GM23338 (cell line): ENCODE measurements around the gene MIPEP. TPM values are rescaled to one million over a fixed set of nuclear protein-coding genes. Genes with fewer than 3 reads are reported as not detected.

Experiments used
- ATAC-seq: fragments of 200-7000 bp; cut with Tn5 transposase; 3 replicates; pipeline ENCODE4 v1.9.1; 2020
- DNase-seq: peaks from one replicate; pipeline ENCODE4 v3.0.0-alpha.2; 2015; ENCODE audit warnings: low spot score
- H2AFZ ChIP-seq: fragments of 200-600 bp; sonication (generic); 2 replicates; pipeline ENCODE4 v1.8.0; 2016; ENCODE audit warnings: antibody characterized with exemption, mild to moderate bottlenecking, moderate library complexity
- H3F3A ChIP-seq: fragments of 200-600 bp; sonication (generic); replicated peaks from 2 replicates; pipeline ENCODE4 v1.8.0; 2017; ENCODE audit warnings: antibody characterized with exemption, mixed run types, low read depth
- H3K27ac ChIP-seq: fragments of 200-600 bp; sonication (generic); 2 replicates; pipeline ENCODE4 v1.6.1; 2016; ENCODE audit warnings: low read depth
- H3K27me3 ChIP-seq: fragments of 200-600 bp; sonication (generic); 2 replicates; pipeline ENCODE4 v1.8.0; 2016; ENCODE audit warnings: mild to moderate bottlenecking, mixed run types, moderate library complexity; ENCODE audit not compliant: insufficient read depth
- H3K36me3 ChIP-seq: fragments of 200-600 bp; sonication (generic); 2 replicates; pipeline ENCODE4 v1.8.0; 2016; ENCODE audit warnings: mild to moderate bottlenecking; ENCODE audit not compliant: insufficient read depth
- H3K4me1 ChIP-seq: fragments of 200-600 bp; sonication (generic); 2 replicates; pipeline ENCODE4 v1.8.0; 2016; ENCODE audit warnings: mild to moderate bottlenecking, moderate library complexity; ENCODE audit not compliant: insufficient read depth
- H3K4me2 ChIP-seq: fragments of 200-600 bp; sonication (generic); 2 replicates; pipeline ENCODE4 v1.7.1; 2017; ENCODE audit warnings: mixed run types
- H3K4me3 ChIP-seq: fragments of 200-600 bp; sonication (generic); 2 replicates; pipeline ENCODE4 v1.6.1; 2016; ENCODE audit warnings: mixed run types
- H3K79me2 ChIP-seq: fragments of 200-600 bp; sonication (generic); replicated peaks from 2 replicates; pipeline ENCODE4 v1.8.0; 2017; ENCODE audit warnings: mild to moderate bottlenecking; ENCODE audit not compliant: insufficient read depth
- H3K9me2 ChIP-seq: fragments of 200-600 bp; sonication (generic); 2 replicates; pipeline ENCODE4 v1.8.0; 2017; ENCODE audit not compliant: insufficient read depth
- H4K20me1 ChIP-seq: fragments of 200-600 bp; sonication (generic); replicated peaks from 2 replicates; pipeline ENCODE4 v1.8.0; 2017; ENCODE audit warnings: mild to moderate bottlenecking; ENCODE audit not compliant: insufficient read depth
- H3K27ac Mint-ChIP-seq: 2 replicates; pipeline ENCODE4 v1.8.0; 2020; ENCODE audit warnings: inconsistent platforms, mild to moderate bottlenecking, moderate library complexity, mixed read lengths
- H3K27me3 Mint-ChIP-seq: 3 replicates; pipeline ENCODE4 v1.8.0; 2022; ENCODE audit warnings: low read depth, mild to moderate bottlenecking, moderate library complexity, mixed read lengths, inconsistent platforms; ENCODE audit not compliant: insufficient read depth, poor library complexity
- H3K36me3 Mint-ChIP-seq: 3 replicates; pipeline ENCODE4 v1.8.0; 2021; ENCODE audit warnings: low read depth, mild to moderate bottlenecking, inconsistent platforms, moderate library complexity, mixed read lengths
- H3K4me1 Mint-ChIP-seq: 3 replicates; pipeline ENCODE4 v1.8.0; 2020; ENCODE audit warnings: mild to moderate bottlenecking, inconsistent platforms, mixed read lengths
- H3K4me3 Mint-ChIP-seq: 3 replicates; pipeline ENCODE4 v1.8.0; 2021; ENCODE audit warnings: moderate library complexity, mild to moderate bottlenecking, inconsistent platforms, mixed read lengths
- H3K9me3 Mint-ChIP-seq: 3 replicates; pipeline ENCODE4 v1.8.0; 2020; ENCODE audit warnings: moderate library complexity, mild to moderate bottlenecking, inconsistent platforms, mixed read lengths
- CREB1 ChIP-seq: fragments of 250-450 bp; sonication (Bioruptor Pico); IDR thresholded peaks from 2 replicates; pipeline ENCODE4 v1.5.0; 2020; ENCODE audit warnings: low read depth, mild to moderate bottlenecking, moderate library complexity
- CTCF ChIP-seq, 2 experiments: fragments of 200-600 bp in 1 of 2; sonication (generic) in 1 of 2; conservative IDR thresholded peaks; 2 replicates each; pipeline versions ENCODE4 v1.5.1 to v1.6.1; 2016 to 2017; ENCODE audit warnings: antibody characterized with exemption in 2 of 2, low read depth in 2 of 2, mild to moderate bottlenecking in 2 of 2, moderate library complexity in 1 of 2
- ETS1 ChIP-seq: IDR thresholded peaks from 2 replicates; pipeline ENCODE4 v1.6.1; 2016; ENCODE audit warnings: antibody characterized with exemption
- EZH2 ChIP-seq: fragments of 200-600 bp; sonication (generic); IDR thresholded peaks from one replicate; pipeline ENCODE4 v1.8.0; 2017; ENCODE audit warnings: antibody characterized with exemption, mild to moderate bottlenecking, low read depth; ENCODE audit not compliant: unreplicated experiment
- JUNB ChIP-seq: IDR thresholded peaks from one replicate; pipeline ENCODE4 v1.6.1; 2016; ENCODE audit warnings: antibody characterized with exemption; ENCODE audit not compliant: unreplicated experiment
- NANOG ChIP-seq: IDR thresholded peaks from 2 replicates; pipeline ENCODE4 v1.6.1; 2016; ENCODE audit warnings: antibody characterized with exemption, borderline replicate concordance
- REST ChIP-seq: IDR thresholded peaks from one replicate; pipeline ENCODE4 v1.6.1; 2018; ENCODE audit warnings: antibody characterized with exemption; ENCODE audit not compliant: unreplicated experiment
- STAT1 ChIP-seq: IDR thresholded peaks from one replicate; pipeline ENCODE4 v1.6.1; 2016; ENCODE audit warnings: antibody characterized with exemption; ENCODE audit not compliant: unreplicated experiment
- ZNF114 ChIP-seq: fragments of 250-450 bp; sonication (Bioruptor Pico); IDR thresholded peaks from 2 replicates; pipeline ENCODE4 v1.5.0; 2020; ENCODE audit warnings: mild to moderate bottlenecking, moderate library complexity
- ZNF331 ChIP-seq: fragments of 250-450 bp; sonication (Bioruptor Pico); IDR thresholded peaks from 2 replicates; pipeline ENCODE4 v1.5.0; 2020; ENCODE audit warnings: low read depth, mild to moderate bottlenecking, moderate library complexity
- polyA plus RNA-seq: library from polyadenylated mRNA; unstranded; fragments of >200 nt; fragmentation: Nextera tagmentation; extraction: Ambion mirVana; gene quantifications from 2 replicates; pipeline ENCODE4 v1.2.1, GENCODE V29; 2016
- total RNA-seq: library from RNA; depleted of rRNA; stranded (reverse); fragments of >200 nt; shearing (Covaris generic); gene quantifications from 2 replicates; pipeline ENCODE4 v1.2.3, GENCODE V29; 2014

Gene MIPEP
- total and polyA plus RNA-seq, 2 experiments from 2014 or later, result 20.8 to 22.5 TPM

- no peaks in the 10 kb centered on the region for H3K79me2 ChIP-seq
- H3K4me1 ChIP-seq, result peaks cover 10% of the 10 kb centered on the region; the same call in 1 of the 2 replicates
- H3K27ac Mint-ChIP-seq, result no peak overlapping the region
- H3K36me3 ChIP-seq, result no peaks in the 10 kb centered on the region
- no peak overlapping the region for H3K4me3 ChIP-seq
- no peak for ATAC-seq
- H3K9me3 Mint-ChIP-seq, result no peaks in the 10 kb centered on the region
- no peak for TF ChIP-seq JUNB
- peak; percentile 35 to 48 for TF ChIP-seq CTCF (conservative IDR thresholded peaks at IDR 0.05; ENCODE audit: low read depth in 2 of 2)
- no peak for TF ChIP-seq NANOG
- no peaks in the 10 kb centered on the region for H3K9me2 ChIP-seq
- H3K36me3 Mint-ChIP-seq, result no peaks in the 10 kb centered on the region
- H3K27me3 ChIP-seq, result peaks cover 28% of the 10 kb centered on the region
- H3K4me2 ChIP-seq, result no peak overlapping the region
- no peaks in the 10 kb centered on the region for H4K20me1 ChIP-seq
- DNase-seq, result peak; percentile 49
- peaks cover 7% of the 10 kb centered on the region for H3K27me3 Mint-ChIP-seq
- no peak overlapping the region for H2AFZ ChIP-seq
- H3K27ac ChIP-seq, result no peak overlapping the region
- H3F3A ChIP-seq, result no peaks in the 10 kb centered on the region
- H3K4me1 Mint-ChIP-seq, result peaks cover 16% of the 10 kb centered on the region
- no peak overlapping the region for H3K4me3 Mint-ChIP-seq
Observed at GRCh38 chr13:23899555-23899954, 10.4 kb upstream of the MIPEP start.

- Histone ChIP-seq H3F3A (no peaks in the 10 kb centered on the region), H3K4me2 (no peak overlapping the region), H3K4me1 (peaks cover 4% of the 10 kb centered on the region; the same call in 1 of the 2 replicates), H3K27ac (no peak overlapping the region), H3K4me3 (no peak overlapping the region), H3K27me3 (peaks cover 14% of the 10 kb centered on the region), H2AFZ (no peak overlapping the region), H4K20me1 (no peaks in the 10 kb centered on the region), H3K79me2 (no peaks in the 10 kb centered on the region), H3K36me3 (no peaks in the 10 kb centered on the region), H3K9me2 (no peaks in the 10 kb centered on the region)
- Mint-ChIP-seq H3K4me1 (peaks cover 14% of the 10 kb centered on the region), H3K9me3 (no peaks in the 10 kb centered on the region), H3K27ac (no peak overlapping the region), H3K4me3 (no peak overlapping the region), H3K27me3 (no peaks in the 10 kb centered on the region), H3K36me3 (no peaks in the 10 kb centered on the region)
- ATAC-seq (no peak), DNase-seq (no peak)
- TF ChIP-seq ETS1, result no peak
- no peak for TF ChIP-seq NANOG
- no peak for TF ChIP-seq ZNF331
- TF ChIP-seq CREB1 (CRISPR knock-in tag), result no peak
- TF ChIP-seq ZNF114 (CRISPR knock-in tag), result no peak
- TF ChIP-seq CTCF (conservative IDR thresholded peaks at IDR 0.05; ENCODE audit: low read depth in 2 of 2), result no peak
- TF ChIP-seq REST, result no peak
- no peak for TF ChIP-seq STAT1
- TF ChIP-seq EZH2, result no peak
- no peak for TF ChIP-seq JUNB
Observed at GRCh38 chr13:23898101-23898500, 8.9 kb upstream of the MIPEP start.
